ENCODE measurements around the gene ANGPT4.
"Not testable (repeated sequence)": the region's sequence is repeated elsewhere in the genome, so short reads cannot be mapped to it uniquely, and the experiment has no call there.

The ANGPT4 gene

DNA sequence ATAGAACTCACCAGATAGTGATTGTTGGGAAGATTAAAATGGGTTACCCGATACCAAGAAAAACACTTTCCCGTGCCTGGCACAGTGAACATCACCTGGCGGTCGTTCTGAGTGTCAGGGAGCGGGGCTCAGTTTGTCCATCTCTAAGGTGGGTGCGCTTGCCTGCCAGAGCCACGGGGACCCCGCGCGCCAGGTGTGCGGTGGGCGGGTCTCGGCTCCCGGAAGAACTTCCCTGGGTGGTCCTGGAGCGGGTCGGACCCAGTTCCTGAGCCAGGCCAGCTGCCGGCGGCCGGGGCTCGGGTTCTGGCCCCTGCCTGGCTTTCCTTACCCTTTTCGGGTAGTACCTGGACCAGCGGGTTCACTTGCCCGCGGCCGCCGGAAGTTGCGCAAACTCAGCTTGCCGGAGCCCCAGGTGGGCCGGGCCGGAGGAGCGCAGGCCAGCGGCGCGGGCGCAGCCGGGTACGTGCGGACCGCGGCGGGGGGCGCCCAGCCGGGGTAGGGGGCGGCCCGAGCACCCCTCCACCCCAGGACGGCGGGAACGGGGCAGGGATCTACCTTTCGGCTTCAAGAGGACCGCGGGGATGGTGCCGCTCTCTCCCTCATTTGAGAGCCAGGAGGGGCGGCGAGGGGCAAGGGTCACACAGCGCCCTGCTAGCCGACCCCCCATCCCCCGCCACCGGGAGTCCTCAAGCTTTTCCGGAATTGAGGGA, 75.1 kb downstream of the ANGPT4 start:
- DNase-seq, result peak; percentile 22

DNA sequence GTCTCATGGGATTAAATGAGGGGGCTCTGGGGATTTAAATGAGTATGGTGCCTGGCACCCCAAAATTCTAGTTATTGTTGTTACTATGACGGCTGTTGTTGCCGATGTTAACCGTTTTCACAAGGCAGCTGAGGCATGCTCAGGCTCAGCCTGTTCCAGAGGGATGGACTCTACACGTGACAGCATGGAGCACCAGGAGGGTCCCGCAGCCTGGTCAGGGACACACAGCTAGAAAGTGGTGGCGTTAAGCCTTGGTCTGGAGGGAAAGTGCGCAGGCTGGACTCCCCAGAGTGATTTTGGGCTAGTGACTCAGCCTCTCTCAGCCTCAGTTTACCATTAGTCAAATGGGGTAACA, 75.7 kb downstream of the ANGPT4 start:
- no peak for DNase-seq

DNA sequence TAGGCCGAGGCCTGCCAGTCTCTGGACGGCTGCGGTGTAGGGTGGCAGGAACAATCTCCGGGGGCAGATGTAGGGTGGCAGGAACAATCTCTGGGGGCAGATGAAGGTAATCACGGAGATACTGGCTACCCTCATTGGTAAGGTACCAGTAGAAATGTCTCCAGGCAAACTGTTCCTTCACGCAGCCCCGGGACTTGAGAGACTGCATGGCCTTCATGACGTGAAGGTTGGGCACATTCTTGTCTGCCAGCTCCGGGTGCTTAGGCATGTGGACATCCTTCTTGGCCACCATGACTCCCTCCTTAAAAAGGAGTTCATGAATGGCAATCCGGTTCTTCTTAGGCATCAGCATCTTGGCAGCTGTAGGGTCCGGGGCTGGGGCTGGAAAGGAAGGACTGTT, 76.5 kb downstream of the ANGPT4 start:
- no peak for DNase-seq

DNA sequence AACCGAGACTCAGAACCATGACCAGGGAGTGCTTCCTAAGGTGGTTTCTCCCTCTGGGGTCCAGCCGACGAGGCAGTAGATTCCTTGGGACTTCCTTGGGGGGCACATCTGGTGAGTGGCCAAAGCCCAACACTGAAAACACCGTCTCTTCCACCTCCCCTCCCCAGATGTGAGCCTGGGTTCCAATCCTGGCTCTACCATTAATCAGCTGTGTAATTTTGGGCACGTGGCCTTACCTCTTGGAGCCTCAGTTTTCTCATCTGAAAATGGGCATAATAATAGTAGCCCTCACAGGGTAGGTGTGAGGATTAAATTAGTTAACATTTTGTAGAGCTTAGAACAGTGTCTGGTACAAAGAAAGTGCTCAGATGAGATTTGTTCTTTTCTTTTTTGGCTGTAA, 77.1 kb downstream of the ANGPT4 start:
- no peak for DNase-seq

DNA sequence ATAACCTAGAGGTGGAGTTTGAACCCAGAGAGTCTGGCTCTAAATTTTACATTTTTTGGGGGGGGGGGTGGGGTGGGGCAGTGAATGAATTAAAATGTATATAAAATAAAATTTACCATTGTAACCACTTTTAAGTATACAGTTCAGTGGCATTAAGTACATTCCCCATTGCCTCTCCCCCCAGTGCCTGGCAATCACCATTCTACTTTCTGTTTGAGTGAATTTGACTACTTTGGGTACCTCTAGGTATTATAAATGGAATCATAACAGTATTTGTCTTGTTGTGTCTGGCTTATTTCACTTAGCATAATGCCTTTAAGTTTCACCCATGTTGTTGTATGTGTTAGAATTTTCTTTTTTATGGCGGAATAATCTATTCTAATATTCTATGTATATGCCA, 79.9 kb downstream of the ANGPT4 start:
- DNase-seq, result no peak

DNA sequence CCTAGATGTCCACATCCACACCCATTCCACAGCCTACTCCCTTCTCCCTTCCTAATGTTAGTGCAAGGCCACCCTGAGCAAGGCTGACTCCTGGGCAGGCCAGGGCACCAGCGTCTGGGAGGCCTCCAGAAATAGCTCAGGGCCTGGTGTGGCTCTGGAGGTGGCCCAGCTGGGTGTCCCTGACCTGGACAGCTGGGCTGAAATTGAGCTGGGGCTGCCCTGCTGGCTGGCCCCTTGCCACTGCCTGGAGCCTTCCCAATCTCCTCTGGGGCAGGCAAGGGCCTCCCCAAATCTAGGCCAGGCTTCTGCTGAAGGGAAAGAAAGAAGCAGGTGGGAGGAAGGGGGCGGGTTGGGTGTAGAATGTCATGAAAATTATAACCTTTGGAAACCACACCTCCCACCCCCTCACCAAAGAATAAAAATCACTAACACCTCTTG, 80.5 kb downstream of the ANGPT4 start:
- no peak for DNase-seq

DNA sequence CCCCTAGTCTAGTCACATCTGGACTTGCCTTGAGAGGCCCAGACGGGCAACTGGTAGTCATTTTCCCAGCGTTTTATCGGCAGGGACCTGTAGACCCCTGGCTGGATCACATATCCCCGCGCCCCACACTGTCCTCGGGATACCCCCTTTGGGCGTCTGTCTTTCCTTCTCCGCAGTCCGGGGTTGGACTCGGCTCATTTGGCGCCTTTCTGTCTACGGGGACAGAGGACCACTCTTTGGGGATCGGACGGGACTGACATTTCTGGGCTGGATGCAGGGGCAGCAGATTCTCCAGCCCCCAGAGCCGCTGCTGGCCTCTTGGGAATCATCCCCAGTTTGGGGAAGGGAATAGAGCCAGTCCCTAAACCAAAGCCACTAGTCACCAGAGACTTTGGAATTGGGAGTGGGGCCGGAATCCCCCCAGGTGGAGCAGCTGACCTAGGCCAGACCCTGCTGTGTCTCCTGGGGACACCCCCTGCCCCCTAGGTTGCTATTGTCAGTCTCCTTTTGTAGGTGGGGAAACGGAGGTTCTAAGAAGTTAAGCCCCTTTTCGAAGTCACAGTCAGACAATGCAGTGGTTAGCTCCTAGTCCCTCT, 81.9 kb downstream of the ANGPT4 start:
- DNase-seq, result no peak

DNA sequence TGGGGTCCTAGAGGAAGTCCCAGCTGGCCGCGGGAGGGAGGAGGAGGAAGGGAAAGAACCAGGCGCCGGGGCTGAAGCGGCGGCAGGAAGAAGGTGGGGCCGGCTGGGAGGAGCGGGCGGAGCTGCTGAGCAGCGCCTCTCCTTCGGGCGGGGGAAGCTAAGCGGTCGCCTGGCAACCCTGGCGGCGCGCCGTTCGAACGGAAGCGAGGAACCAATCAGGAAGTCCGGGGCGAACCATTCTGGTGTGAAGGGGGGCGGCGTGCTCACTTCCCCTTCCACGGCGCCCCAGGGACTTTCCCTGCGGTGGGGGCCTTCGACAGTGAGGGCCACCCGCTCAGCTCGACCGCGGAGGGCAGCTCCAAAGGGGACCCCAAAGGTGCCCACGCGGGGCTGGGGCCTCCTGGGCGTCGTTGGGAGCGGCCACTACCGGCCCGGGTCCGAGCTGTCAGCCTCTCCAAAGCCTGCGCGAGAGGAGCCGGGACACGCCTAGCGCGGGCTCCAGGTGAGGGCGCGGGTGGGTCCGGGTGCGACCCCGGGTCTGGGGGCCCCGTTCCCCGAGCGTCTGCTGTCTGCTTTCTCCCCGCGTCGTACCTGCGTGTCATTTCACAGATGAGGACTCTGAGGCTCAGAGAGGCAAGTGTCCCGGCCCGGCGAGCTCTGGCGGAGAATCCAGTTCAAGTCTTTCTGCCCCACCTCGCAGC, 82.5 kb downstream of the ANGPT4 start, which contains the start of gene FAM110A:
TSS of gene FAM110A (plus strand) at position 266 of the 701 bp plus-strand sequence. CDS start 11,090 bp downstream, outside the sequence.
- DNase-seq, result peak; percentile 98

DNA sequence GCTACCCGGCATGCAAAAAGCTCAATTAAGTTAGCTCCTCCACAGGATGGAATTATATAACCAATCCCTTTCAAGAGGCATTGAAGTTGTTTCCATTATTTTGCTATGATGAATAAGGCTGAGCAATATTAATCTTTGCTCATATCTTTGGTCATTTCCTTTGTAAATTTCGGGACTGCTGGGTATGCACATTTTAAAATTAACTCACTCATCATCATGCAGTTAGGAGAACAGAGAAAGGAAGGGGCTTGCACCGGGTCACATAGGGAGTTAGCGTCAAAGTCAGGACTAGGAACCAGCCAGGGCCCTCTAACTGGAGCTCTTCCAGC, 83.0 kb downstream of the ANGPT4 start:
- DNase-seq, result no peak

DNA sequence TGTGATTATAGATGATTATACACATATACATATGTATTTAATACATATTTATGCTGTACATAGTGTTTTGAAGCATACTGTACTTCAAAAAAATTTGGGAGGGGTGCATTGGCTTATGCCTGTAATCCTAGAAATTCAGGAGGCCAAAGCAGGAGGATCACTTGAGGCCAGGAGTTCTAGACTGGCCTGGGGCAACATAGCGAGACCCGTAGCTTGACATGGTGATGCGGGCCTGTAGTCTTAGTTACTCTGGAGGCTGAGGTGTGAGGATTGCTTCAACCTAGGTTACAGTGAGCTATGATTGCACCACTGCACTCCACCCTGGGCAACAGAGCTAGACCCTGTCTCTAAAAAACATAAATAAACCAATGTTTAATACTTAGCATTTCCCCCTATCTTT, 84.2 kb downstream of the ANGPT4 start:
- no peak for DNase-seq

DNA sequence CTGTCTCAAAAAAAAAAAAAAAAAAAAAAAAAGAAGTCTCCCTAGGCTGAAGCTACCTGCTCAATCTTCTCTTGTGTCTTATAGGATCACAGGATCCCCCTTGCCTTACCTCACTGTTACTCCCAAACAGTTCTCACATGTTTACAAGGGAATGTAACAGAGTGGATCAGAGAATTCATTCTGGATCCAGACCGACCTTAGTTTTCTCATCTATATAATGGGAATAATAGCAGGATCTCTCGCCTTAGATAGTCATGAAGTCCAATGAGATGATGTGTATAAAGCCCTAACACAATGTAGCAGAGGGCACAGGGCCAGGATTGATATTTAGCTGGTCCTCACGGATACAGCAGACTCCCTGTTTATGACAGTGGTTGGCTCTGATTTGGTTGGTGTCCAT, 84.9 kb downstream of the ANGPT4 start:
- no peak for DNase-seq

DNA sequence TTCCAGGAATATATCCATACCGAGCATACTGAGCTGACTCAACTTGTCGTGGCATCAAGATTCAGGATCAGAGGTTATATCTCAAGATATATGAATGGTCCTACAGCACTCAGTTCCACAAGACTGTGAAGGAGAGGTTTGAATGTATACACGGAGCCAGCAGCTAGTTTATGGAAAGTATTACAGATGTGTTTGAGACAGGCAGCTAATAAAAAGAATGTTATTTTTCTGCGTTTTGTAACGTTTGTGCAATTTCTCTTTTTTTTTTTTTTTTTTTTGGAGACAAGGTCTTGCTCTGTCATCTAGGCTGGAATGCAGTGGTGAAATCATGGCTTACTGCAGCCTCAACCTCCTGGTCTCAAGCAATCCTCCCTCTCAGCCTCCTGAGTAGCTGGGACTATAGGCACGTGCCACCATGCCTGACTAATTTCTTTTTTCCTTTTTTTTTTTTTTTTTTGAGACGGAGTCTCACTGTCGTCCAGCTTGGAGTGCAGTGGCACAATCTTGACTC, 86.1 kb downstream of the ANGPT4 start:
- no peak for DNase-seq

DNA sequence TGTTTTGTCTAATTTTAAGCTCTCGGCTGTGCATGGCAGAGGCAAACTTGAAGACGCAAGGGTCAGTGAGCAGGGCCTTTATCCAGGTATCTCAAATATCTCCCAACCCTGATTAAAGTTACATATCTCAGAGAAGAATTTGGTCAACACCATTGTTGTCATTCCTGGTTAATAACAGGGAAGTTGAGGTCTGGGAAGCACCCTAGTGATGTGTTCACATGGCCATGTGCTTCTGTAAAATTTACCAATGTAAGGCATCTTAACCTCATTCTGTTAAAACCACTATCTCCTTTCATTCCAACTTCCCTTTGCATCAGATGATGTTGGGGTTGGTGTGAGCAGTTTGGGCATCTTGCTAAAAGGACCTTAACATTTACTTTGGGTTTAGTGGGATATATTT, 86.6 kb downstream of the ANGPT4 start:
- no peak for DNase-seq

DNA sequence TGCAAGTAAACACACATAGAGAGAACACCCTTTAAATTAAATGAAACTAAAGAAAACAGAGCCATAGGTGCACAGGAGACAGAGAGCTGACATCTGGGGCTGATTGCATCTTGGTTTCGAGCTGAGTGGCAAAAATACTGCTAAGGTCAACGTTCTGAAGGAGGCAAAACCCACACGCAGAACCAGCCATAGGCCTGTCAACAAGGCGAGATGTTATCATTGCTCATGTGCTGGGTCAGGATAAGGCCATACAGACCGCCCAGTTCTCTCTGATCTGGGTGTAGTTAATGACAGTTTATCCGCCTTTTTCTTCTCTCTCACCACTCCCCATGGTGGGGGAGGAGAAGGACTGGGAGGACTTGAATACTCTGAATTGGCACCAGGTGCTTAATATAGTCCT, 87.1 kb downstream of the ANGPT4 start:
- no peak for DNase-seq

DNA sequence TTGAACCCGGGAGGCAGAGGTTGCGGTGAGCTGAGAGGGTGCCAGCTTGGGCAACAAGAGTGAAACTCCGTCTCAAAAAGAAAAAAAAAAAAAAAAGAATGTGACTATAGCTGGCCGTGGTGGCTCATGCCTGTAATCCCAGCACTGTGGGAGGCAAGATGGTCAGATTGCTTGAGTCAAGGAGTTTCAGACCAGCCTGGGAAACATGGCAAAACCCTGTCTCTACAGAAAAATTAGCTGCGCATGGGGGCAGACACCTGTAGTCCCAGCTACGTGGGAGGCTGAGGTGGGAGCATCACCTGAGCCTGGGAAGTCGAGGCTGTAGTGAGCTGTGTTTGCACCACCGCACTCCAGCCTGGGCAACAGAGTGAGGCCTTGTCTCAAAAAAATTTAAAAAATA, 88.2 kb downstream of the ANGPT4 start:
- DNase-seq, result not testable (repeated sequence)

DNA sequence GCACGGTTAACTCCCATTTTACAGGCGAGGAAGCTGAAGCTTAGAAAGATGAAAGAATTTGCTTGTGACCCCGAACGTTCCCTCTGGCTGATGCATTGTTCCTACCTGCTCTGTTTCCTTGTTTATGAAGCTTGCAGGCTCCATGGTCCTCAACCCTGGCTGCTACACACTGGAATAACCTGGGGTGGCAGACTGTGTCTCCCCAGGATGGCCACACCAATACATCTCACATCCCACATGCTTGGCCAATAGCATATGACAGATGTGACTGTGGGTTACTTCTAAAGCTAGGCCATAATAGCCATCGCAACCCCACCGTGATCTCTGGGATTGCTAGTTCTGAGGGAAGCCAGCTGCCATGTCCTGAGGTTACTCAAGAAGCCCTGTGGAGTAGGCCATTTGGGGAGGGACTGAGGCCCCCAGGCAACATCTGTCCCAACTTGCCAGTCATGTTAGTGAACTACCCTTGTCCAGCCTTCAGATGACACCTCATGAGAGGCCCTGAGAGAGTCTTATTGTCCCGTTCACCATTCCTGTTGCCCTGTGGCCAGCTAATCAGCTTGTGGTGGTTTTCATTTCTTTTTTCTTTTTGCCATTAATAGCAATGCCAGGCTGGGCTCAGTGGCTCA, 89.3 kb downstream of the ANGPT4 start:
- no peak for DNase-seq

DNA sequence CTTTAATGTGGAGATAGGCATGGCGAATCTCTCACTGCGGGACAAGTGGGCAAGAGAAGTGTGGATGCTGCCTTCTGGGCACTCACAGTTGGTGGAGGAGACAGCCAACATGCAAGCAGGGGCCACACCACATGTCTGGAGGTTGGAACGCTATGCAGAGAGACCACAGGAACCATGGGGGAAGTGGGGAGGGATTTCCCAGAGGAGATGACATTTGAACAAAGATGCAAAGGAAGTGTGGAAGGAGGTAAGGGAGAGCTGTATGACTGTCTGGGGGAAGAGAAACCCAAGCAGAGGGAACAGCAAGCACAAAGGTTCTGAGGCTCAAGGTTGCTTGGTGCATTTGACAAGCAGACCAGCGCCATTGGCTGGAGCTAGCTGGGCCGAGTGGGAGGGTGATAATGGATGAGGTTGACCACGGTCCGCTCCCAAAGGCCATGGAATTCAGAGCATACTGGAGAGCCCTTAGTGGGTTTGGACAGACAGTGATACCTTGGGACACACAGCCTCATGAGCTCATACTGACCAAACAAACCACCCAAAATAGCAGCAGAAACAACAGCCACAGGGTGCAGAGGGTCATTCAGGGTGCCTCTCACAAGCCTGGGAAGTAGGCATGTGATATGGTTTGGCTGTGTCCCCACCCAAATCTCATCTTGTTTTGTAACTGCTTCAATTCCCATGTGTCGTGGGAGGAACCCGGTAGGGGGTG, 90.3 kb downstream of the ANGPT4 start:
- DNase-seq, result no peak

DNA sequence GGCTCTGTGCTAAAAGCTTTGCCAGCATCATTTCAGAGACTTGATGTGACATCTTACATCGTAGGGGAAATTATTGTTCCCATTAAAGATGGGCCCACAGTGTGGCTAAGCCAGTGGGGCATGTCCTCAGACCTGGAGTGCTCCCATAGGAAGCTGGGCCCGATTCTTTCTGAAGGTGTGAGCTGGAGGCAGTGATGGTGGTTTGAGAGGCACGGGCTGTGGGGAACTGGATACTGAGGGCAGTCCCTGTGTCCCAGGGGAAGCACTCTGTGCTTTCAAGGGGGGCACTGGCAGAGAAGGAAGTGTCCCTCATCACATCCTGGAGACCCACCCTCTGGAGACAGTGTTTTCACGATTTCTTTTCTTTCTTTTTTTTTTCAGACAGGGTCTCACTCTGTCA, 91.2 kb downstream of the ANGPT4 start:
- no peak for DNase-seq

DNA sequence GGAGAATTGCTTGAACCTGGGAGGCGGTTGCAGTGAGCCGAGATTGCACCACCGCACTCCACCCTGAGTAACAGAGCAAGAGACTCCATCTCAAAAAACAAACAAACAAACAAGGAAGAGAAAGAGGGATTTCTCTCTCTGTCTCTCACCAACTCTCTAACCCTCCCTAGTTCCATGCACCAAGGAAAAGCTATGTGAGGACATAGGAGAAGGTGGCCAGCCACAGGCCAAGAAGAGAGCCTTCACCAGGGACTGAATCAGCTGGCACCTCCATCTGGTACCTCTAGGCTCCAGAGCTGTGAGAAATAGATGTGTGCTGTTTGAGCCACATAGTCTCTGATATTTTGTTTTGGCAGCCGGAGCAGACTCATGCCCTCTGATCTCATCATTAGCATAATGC, 91.6 kb downstream of the ANGPT4 start:
- DNase-seq, result no peak

DNA sequence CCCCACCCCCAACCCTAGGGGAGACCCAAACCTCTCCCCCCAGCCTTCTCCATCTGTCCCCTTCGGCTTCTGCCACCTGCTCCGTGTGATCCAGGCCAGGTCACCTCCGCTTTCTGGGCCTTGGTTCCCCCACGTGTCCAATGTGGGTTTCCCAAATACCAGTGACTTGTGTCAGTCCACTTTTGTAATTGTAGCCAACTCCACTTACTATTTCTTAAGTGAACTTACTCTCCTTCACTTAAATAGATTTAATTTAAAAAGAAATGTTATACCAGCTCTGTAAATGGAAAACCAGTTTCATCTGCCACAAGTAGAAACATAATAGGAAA, 92.6 kb downstream of the ANGPT4 start:
- DNase-seq, result no peak

DNA sequence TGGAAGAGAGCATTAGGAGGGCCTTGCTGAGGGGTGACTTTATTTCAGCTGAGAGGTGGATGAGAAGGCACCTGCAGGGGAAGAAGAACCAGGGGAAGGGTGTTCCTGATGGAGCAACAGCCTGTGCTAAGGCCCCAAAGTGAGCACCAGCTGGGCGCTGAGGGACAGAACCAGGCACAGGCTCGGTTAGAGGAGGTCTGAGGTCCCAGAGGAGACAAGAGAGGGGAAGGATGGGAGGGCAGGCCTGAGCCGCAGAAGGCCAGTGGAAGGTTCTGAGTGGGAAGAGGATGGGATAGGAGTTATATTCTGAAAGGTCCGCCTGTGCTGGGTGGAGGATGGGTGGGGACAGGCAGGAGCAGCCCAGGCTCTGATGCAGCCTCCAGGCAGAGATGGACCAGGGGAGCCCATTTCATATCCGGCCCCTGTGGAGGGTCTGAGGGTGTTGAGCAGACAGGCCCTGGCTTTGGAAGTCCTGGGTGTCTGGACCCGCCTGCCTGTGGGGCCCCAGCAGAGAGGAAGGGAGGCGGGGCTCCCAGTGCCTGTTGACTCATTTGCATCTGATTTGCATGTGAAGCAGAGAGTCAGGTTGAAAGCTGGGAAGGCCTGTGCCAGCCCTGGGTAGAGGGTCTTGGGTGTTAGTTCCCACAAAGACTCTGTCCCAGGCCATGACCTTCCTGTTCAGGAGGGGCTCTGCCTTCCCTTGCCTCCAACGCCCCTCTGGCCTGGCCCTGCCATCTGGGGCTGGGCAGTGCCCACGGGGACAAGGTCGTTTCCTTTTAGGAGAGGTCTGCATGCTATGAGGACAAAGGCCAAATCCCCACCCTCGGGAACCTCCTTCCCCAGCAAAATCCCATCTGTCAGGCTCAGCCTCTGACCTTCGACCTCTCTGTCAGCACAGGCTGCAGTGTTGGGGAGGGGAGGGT, 93.2 kb downstream of the ANGPT4 start:
- no peak for DNase-seq

DNA sequence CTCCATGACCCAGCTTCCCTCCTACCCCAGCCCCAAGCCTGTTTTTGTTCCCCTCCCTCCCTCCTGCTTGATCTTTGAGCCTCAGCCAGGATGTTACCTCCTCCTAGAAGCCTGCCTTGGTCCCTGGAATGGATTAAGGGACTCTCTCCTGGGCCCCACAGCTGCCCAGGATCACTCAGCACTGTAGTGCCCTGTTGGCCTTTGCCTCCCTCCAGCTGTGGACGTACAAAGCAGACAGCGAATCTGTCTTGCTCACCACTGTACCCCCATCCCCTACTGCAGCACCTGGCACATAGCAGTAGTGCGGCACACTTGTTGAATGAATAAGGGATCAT, 94.4 kb downstream of the ANGPT4 start:
- DNase-seq, result no peak
